Ishikawa (cell line): ENCODE results near the gene MESP1.

ENCODE experiments used
- CEBPB ChIP-seq: IDR thresholded peaks from 2 replicates; pipeline ENCODE4 v1.6.1; 2012
- CREB1 ChIP-seq: IDR thresholded peaks from 2 replicates; pipeline ENCODE4 v1.6.1; 2012; ENCODE audit warnings: low read depth
- EGR1 ChIP-seq: IDR thresholded peaks from 2 replicates; pipeline ENCODE4 v1.6.1; 2012
- EP300 ChIP-seq: IDR thresholded peaks from 2 replicates; pipeline ENCODE4 v1.6.1; 2012; ENCODE audit warnings: borderline replicate concordance
- FOXM1 ChIP-seq: IDR thresholded peaks from 2 replicates; pipeline ENCODE4 v1.6.1; 2012; ENCODE audit warnings: low read depth, borderline replicate concordance
- NFIC ChIP-seq: IDR thresholded peaks from 2 replicates; pipeline ENCODE4 v1.6.1; 2012
- RAD21 ChIP-seq: IDR thresholded peaks from 2 replicates; pipeline ENCODE4 v1.6.1; 2012; ENCODE audit warnings: low read depth
- REST ChIP-seq: IDR thresholded peaks from 2 replicates; pipeline ENCODE4 v1.6.1; 2012; ENCODE audit warnings: low read depth, mild to moderate bottlenecking
- TAF1 ChIP-seq: IDR thresholded peaks from 2 replicates; pipeline ENCODE4 v1.6.1; 2012; ENCODE audit warnings: low read depth, mild to moderate bottlenecking
- TCF12 ChIP-seq: IDR thresholded peaks from 2 replicates; pipeline ENCODE4 v1.6.1; 2012; ENCODE audit warnings: low read depth
- TEAD4 ChIP-seq: IDR thresholded peaks from 2 replicates; pipeline ENCODE4 v1.6.1; 2012
- USF1 ChIP-seq: IDR thresholded peaks from 2 replicates; pipeline ENCODE4 v1.6.1; 2012
- YY1 ChIP-seq: IDR thresholded peaks from 2 replicates; pipeline ENCODE4 v1.6.1; 2012; ENCODE audit warnings: low read depth
- ZBTB7A ChIP-seq: IDR thresholded peaks from 2 replicates; pipeline ENCODE4 v1.6.1; 2012; ENCODE audit warnings: low read depth
- TF ChIP-seq, protein P1 (sequence below): IDR thresholded peaks from 2 replicates; pipeline ENCODE4 v1.6.1; 2012

The MESP1 gene

GRCh38 chr15:89790206-89790605 lies 39.2 kb upstream of the MESP1 start:
- TF ChIP-seq FOXM1, result no peak
- TF ChIP-seq, protein P1, sequence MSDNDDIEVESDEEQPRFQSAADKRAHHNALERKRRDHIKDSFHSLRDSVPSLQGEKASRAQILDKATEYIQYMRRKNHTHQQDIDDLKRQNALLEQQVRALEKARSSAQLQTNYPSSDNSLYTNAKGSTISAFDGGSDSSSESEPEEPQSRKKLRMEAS, result no peak
- no peak for TF ChIP-seq CREB1
- no peak for TF ChIP-seq ZBTB7A
- TF ChIP-seq EP300, result no peak
- no peak for TF ChIP-seq EGR1
- TF ChIP-seq RAD21, result no peak
- no peak for TF ChIP-seq YY1
- TF ChIP-seq TAF1, result no peak
- no peak for TF ChIP-seq TEAD4
- no peak for TF ChIP-seq NFIC

GRCh38 chr15:89787944-89788343 lies 36.9 kb upstream of the MESP1 start:
- TF ChIP-seq EP300 (no peak), CEBPB (no peak), FOXM1 (no peak), RAD21 (no peak), CREB1 (no peak), TCF12 (no peak), EGR1 (no peak), REST (no peak)

GRCh38 chr15:89785774-89786140 lies 34.7 kb upstream of the MESP1 start:
- TF ChIP-seq RAD21, result no peak
- TF ChIP-seq TAF1, result no peak

DNA sequence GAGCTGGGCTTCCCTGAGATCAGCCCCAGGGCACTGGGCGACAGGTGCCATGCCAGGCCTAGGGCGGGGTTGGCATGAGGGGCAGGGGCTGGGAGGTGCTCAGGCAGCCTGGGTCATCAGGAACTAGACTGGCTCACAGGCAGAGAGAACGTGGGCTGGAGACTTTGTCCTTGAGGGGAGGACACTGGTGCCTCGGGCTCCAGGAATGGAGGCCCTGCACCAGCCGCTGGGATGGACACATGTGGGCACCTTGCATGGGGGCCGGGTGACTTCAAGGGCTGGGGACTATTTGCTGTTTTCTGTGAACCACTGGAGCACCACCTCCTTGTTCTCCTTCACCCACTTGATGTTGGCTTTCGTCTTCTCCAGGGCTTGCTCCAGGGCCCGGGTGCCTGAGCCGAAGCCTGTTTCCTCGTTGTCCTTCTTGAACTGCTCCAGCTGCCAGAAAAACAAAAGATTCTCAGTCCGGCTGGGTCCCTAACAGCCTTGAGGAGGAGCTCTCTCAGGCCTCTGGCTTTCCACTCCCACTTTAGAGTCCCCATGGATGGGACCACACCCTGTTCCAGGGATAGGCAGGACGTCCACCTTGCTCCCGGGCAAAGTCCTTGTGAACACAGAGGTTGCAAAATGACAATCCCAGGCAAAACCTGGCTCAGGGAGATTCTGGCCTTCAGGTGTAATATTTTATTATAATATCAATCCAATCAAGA lies 34.2 kb upstream of the MESP1 start:
- TF ChIP-seq TCF12, result no peak
- no peak for TF ChIP-seq YY1
- no peak for TF ChIP-seq REST
- no peak for TF ChIP-seq CREB1
- TF ChIP-seq EGR1, result no peak
- TF ChIP-seq, protein P1, result no peak
- no peak for TF ChIP-seq TEAD4
- TF ChIP-seq EP300, result no peak
- no peak for TF ChIP-seq ZBTB7A
- no peak for TF ChIP-seq NFIC
- no peak for TF ChIP-seq TAF1
- no peak for TF ChIP-seq USF1
- TF ChIP-seq CEBPB, result no peak
- no peak for TF ChIP-seq FOXM1
- no peak for TF ChIP-seq RAD21

DNA sequence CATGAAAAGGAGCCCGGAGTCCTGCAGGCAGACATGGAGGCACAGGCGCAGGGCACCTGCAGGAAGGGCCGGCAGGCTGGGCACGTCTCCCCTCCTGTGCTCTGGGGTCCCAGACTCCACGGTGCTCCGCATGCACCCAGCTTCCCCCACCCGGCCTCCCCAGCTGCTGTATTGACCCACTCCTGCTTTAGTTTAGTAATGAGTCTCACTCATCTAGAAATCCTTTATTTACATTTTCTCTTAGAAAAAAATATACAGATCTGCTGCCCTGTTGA lies 33.6 kb upstream of the MESP1 start:
- no peak for TF ChIP-seq RAD21
- TF ChIP-seq EGR1, result no peak
- no peak for TF ChIP-seq EP300
- no peak for TF ChIP-seq USF1
- TF ChIP-seq, protein P1, result no peak
- TF ChIP-seq NFIC, result no peak
- TF ChIP-seq TEAD4, result no peak
- no peak for TF ChIP-seq TAF1
- no peak for TF ChIP-seq REST
- TF ChIP-seq YY1, result no peak
- TF ChIP-seq ZBTB7A, result no peak
- TF ChIP-seq CREB1, result no peak
- TF ChIP-seq FOXM1, result no peak
- TF ChIP-seq CEBPB, result no peak
- no peak for TF ChIP-seq TCF12
